ENCODE results near the gene VPS8. TPM values are rescaled to one million over a fixed set of nuclear protein-coding genes. Genes with fewer than 3 reads are reported as not detected.
A peak's percentile ranks its signal among the peaks of the same experiment; 100 is the strongest.

Gene VPS8
- total and polyA plus RNA-seq, 2 of the 13 experiments (the other 11 are each of a cell fraction or from before 2014, with no cell fraction given) = 14.2 to 35.1 TPM

DNA sequence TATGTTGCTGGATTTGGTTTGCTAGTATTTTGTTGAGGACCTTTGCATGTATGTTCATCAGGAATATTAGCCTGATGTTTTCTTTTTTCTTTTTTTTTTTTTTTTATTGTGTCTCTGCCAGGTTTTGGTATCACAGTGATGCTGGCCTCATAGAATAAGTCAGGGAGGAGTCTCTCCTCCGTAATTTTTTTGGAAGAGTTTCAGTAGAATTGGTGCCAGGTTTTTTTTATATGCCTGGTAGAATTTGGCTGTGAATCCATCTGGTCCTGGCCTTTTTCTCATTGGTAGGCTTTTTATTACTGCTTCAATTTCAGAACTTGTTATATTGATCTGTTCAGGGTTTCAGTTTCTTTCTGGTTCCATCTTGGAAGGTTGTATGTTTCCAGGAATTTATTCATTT lies 165.8 kb downstream of the VPS8 start:
- H3K4me2 ChIP-seq (ENCODE audit: low read depth, low read length) = no peak overlapping the region
- ATAC-seq (no peak), FAIRE-seq (no peak), DNase-seq (ENCODE audit: low spot score) (no peak)
- H3K27me3 ChIP-seq (ENCODE audit: control insufficient read depth in 1 of 2, insufficient read depth in 2 of 2, low read length in 2 of 2) = no peaks in the 10 kb centered on the region
- no peaks in the 10 kb centered on the region for H3K79me2 ChIP-seq (ENCODE audit: insufficient read depth, low read length)
- no peaks in the 10 kb centered on the region for H3K36me3 ChIP-seq (replicated peaks in 1 of 2; ENCODE audit: control insufficient read depth in 1 of 2, insufficient read depth in 2 of 2, low read length in 2 of 2)
- in situ Hi-C loops (cut with HindIII; ENCODE audit: extremely low pct_ligation_motif_present, low pct_unique_long_range_greater_than_20kb) = no loop called here
- no peaks in the 10 kb centered on the region for H4K20me1 ChIP-seq (ENCODE audit: insufficient read depth, low read length)
- BruUV-seq (replicated peaks) = no TSS peak
- ChIA-PET CTCF (ENCODE audit: low intra/inter-chr PET ratio, low total read pairs) (no interaction called here), POLR2A (no interaction called here)
- no peak overlapping the region for H3K9ac ChIP-seq (ENCODE audit: insufficient read depth, low read depth, low read length)
- intact Hi-C loops (cut with micrococcal nuclease; ENCODE audit: unreplicated experiment) = no loop called here
- no peaks in the 10 kb centered on the region for H3K9me3 ChIP-seq (ENCODE audit: low read length)
- no peak overlapping the region for H3K4me3 ChIP-seq (replicated peaks in 1 of 3; ENCODE audit: insufficient read depth in 1 of 3, low read depth in 2 of 3, low read length in 3 of 3)
- H3K4me1 ChIP-seq (ENCODE audit: insufficient read depth, low read length) = peaks cover 20% of the 10 kb centered on the region
- TF ChIP-seq ZNF3 (CRISPR knock-in tag; IDR thresholded peaks at IDR 0.05) (no peak), ATM (IDR thresholded peaks at IDR 0.05; ENCODE audit: borderline replicate concordance) (no peak), ATAD3A (CRISPR knock-in tag; IDR thresholded peaks at IDR 0.05) (no peak), ZMAT5 (CRISPR knock-in tag; IDR thresholded peaks at IDR 0.05; ENCODE audit: borderline replicate concordance, low read depth) (no peak), MBNL3 (CRISPR knock-in tag; conservative IDR thresholded peaks at IDR 0.05) (no peak)
- no peak overlapping the region for H2AFZ ChIP-seq (ENCODE audit: low read length)
- H3K27ac ChIP-seq (ENCODE audit: extremely low read length, insufficient read depth, low read length) = no peak overlapping the region
- 96% methylated on average over 1 of the region's 1 CpG for WGBS (ENCODE audit: low lambda C conversion rate)

GRCh38 chr3:184981071-184981470 lies 169.1 kb downstream of the VPS8 start:
- H4K20me1 ChIP-seq (ENCODE audit: insufficient read depth, low read length) = no peaks in the 10 kb centered on the region
- H3K4me1 ChIP-seq (ENCODE audit: insufficient read depth, low read length) = peaks cover 20% of the 10 kb centered on the region
- ATAC-seq (peak; percentile 99), FAIRE-seq (no peak), DNase-seq (ENCODE audit: low spot score) (peak; percentile 78)
- in situ Hi-C loops (cut with HindIII; ENCODE audit: extremely low pct_ligation_motif_present, low pct_unique_long_range_greater_than_20kb) (no loop called here), intact Hi-C loops (cut with micrococcal nuclease; ENCODE audit: unreplicated experiment) (loop anchor here (10.0 kb wide), 1 partner anchor 194 kb away; no protein-coding TSS in a partner anchor)
- H3K79me2 ChIP-seq (ENCODE audit: insufficient read depth, low read length) = no peaks in the 10 kb centered on the region
- H3K4me2 ChIP-seq (ENCODE audit: low read depth, low read length) = peak overlapping the region; percentile 13; the same call in 1 of the 2 replicates
- ChIA-PET POLR2A (no interaction called here), CTCF (ENCODE audit: low intra/inter-chr PET ratio, low total read pairs) (no interaction called here)
- WGBS (ENCODE audit: low lambda C conversion rate) = 81% methylated on average over 3 of the region's 3 CpGs
- H3K4me3 ChIP-seq (replicated peaks in 1 of 3; ENCODE audit: insufficient read depth in 1 of 3, low read depth in 2 of 3, low read length in 3 of 3) = no peak overlapping the region
- BruUV-seq (replicated peaks) = no TSS peak
- no peaks in the 10 kb centered on the region for H3K27me3 ChIP-seq (ENCODE audit: control insufficient read depth in 1 of 2, insufficient read depth in 2 of 2, low read length in 2 of 2)
- no peak overlapping the region for H2AFZ ChIP-seq (ENCODE audit: low read length)
- H3K9me3 ChIP-seq (ENCODE audit: low read length) = no peaks in the 10 kb centered on the region
- H3K27ac ChIP-seq (ENCODE audit: extremely low read length, insufficient read depth, low read length) = peak overlapping the region; percentile 1
- no peak overlapping the region for H3K9ac ChIP-seq (ENCODE audit: insufficient read depth, low read depth, low read length)
- peaks cover 0 to 2% of the 10 kb centered on the region in 2 experiments; a peak in 1 of 5 replicates for H3K36me3 ChIP-seq (replicated peaks in 1 of 2; ENCODE audit: control insufficient read depth in 1 of 2, insufficient read depth in 2 of 2, low read length in 2 of 2)
- TF ChIP-seq JUND (CRISPR knock-in tag; IDR thresholded peaks at IDR 0.05) = no peak
- TF ChIP-seq, protein P1, sequence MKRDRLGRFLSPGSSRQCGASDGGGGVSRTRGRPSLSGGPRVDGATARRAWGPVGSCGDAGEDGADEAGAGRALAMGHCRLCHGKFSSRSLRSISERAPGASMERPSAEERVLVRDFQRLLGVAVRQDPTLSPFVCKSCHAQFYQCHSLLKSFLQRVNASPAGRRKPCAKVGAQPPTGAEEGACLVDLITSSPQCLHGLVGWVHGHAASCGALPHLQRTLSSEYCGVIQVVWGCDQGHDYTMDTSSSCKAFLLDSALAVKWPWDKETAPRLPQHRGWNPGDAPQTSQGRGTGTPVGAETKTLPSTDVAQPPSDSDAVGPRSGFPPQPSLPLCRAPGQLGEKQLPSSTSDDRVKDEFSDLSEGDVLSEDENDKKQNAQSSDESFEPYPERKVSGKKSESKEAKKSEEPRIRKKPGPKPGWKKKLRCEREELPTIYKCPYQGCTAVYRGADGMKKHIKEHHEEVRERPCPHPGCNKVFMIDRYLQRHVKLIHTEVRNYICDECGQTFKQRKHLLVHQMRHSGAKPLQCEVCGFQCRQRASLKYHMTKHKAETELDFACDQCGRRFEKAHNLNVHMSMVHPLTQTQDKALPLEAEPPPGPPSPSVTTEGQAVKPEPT (CRISPR knock-in tag; IDR thresholded peaks at IDR 0.05; ENCODE audit: low read depth) = no peak
- no peak for TF ChIP-seq ZBTB44 (CRISPR knock-in tag; IDR thresholded peaks at IDR 0.05)
- TF ChIP-seq, protein P2, sequence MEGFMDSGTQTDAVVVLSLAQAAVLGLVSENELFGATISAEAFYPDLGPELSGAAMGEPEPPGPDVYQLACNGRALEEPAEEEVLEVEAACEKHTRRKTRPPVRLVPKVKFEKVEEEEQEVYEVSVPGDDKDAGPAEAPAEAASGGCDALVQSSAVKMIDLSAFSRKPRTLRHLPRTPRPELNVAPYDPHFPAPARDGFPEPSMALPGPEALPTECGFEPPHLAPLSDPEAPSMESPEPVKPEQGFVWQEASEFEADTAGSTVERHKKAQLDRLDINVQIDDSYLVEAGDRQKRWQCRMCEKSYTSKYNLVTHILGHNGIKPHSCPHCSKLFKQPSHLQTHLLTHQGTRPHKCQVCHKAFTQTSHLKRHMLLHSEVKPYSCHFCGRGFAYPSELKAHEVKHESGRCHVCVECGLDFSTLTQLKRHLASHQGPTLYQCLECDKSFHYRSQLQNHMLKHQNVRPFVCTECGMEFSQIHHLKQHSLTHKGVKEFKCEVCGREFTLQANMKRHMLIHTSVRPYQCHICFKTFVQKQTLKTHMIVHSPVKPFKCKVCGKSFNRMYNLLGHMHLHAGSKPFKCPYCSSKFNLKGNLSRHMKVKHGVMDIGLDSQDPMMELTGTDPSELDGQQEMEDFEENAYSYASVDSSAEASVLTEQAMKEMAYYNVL (CRISPR knock-in tag; IDR thresholded peaks at IDR 0.05; ENCODE audit: borderline replicate concordance) = no peak
- no peak for TF ChIP-seq ELF4 (CRISPR knock-in tag; IDR thresholded peaks at IDR 0.05; ENCODE audit: borderline replicate concordance)
- TF ChIP-seq MXD4 (CRISPR knock-in tag; IDR thresholded peaks at IDR 0.05) = peak; percentile 74; the same call in 1 of the 2 replicates
- no peak for TF ChIP-seq CAMTA2 (CRISPR knock-in tag; IDR thresholded peaks at IDR 0.05; ENCODE audit: borderline replicate concordance)
- no peak for TF ChIP-seq ZNF160 (CRISPR knock-in tag; IDR thresholded peaks at IDR 0.05)
- no peak for TF ChIP-seq FOXJ3 (CRISPR knock-in tag; IDR thresholded peaks at IDR 0.05; ENCODE audit: borderline replicate concordance)

All from HepG2 (cell line).